Osteoblast (primary cell): ENCODE data around the gene ADK. TPM values are rescaled to one million over a fixed set of nuclear protein-coding genes. Genes with fewer than 3 reads are reported as not detected.
A peak's percentile ranks its signal among the peaks of the same experiment; 100 is the strongest.

Experiments used
- DNase-seq: peaks from one replicate; pipeline ENCODE4 v3.0.0; 2011; ENCODE audit warnings: low spot score, mixed read lengths; ENCODE audit not compliant: insufficient read length; ENCODE audit errors: missing footprints
- H2AFZ ChIP-seq: 2 replicates; pipeline ENCODE4 v1.6.0; 2011; ENCODE audit warnings: mild to moderate bottlenecking, low read length
- H3K27ac ChIP-seq: 2 replicates; pipeline ENCODE4 v1.5.1; 2011; ENCODE audit warnings: mild to moderate bottlenecking, low read depth, low read length, moderate library complexity
- H3K27me3 ChIP-seq: 2 replicates; pipeline ENCODE4 v1.6.0; 2012; ENCODE audit warnings: mild to moderate bottlenecking, control low read depth, inconsistent platforms, low read length, moderate library complexity; ENCODE audit not compliant: insufficient read depth
- H3K36me3 ChIP-seq: 2 replicates; pipeline ENCODE4 v1.5.1; 2011; ENCODE audit warnings: mild to moderate bottlenecking, low read length, control low read depth, moderate library complexity; ENCODE audit not compliant: insufficient read depth
- H3K4me1 ChIP-seq: 2 replicates; pipeline ENCODE4 v1.5.1; 2011; ENCODE audit warnings: mild to moderate bottlenecking, low read length, control low read depth, moderate library complexity; ENCODE audit not compliant: insufficient read depth
- H3K4me2 ChIP-seq: 2 replicates; pipeline ENCODE4 v1.6.0; 2011; ENCODE audit warnings: mild to moderate bottlenecking, low read length; ENCODE audit not compliant: insufficient read depth
- H3K4me3 ChIP-seq: fragments of 200-600 bp; sonication (generic); 3 replicates; pipeline ENCODE4 v1.5.1; 2012; ENCODE audit warnings: mild to moderate bottlenecking, low read length, inconsistent platforms; ENCODE audit not compliant: insufficient read depth
- H3K79me2 ChIP-seq: 2 replicates; pipeline ENCODE4 v1.6.0; 2012; ENCODE audit warnings: mild to moderate bottlenecking, low read length, control low read depth, inconsistent platforms; ENCODE audit not compliant: insufficient read depth
- H3K9me3 ChIP-seq: 2 replicates; pipeline ENCODE4 v1.5.1; 2011; ENCODE audit warnings: low read depth, low read length, control low read depth
- H4K20me1 ChIP-seq: 2 replicates; pipeline ENCODE4 v1.6.0; 2012; ENCODE audit warnings: mild to moderate bottlenecking, low read length, control low read depth; ENCODE audit not compliant: insufficient read depth
- CTCF ChIP-seq: IDR thresholded peaks from 2 replicates; pipeline ENCODE4 v1.5.1; 2011; ENCODE audit warnings: mild to moderate bottlenecking, low read depth, low read length, moderate library complexity; ENCODE audit errors: extremely low read depth
- total RNA-seq: library from RNA; depleted of rRNA; stranded (reverse); fragments of >200 nt; gene quantifications from 2 replicates; pipeline ENCODE4 v1.2.3, GENCODE V29; 2012

Gene ADK
- total RNA-seq, 1 donor = 34.0 TPM

GRCh38 chr10:74150204-74150989 is 624 bp upstream of the ADK start, which contains the start of gene AP3M1:
Gene AP3M1 (minus strand): TSS chr10:74150828. CDS start chr10:74138379, 12,449 bp downstream.
- H3K4me3 ChIP-seq = peak within 1 kb of the TSS; percentile 98
- H4K20me1 ChIP-seq = peaks cover 23% of the 10 kb centered on the region
- peak within 1 kb of the TSS; percentile 99 for H3K27ac ChIP-seq
- no peaks in the 10 kb centered on the region for H3K27me3 ChIP-seq
- no peaks in the 10 kb centered on the region for H3K9me3 ChIP-seq
- H3K4me2 ChIP-seq = peak within 1 kb of the TSS; percentile 92
- H3K36me3 ChIP-seq = no peaks in the 10 kb centered on the region
- H3K4me1 ChIP-seq = peaks cover 23% of the 10 kb centered on the region
- H2AFZ ChIP-seq = peak within 1 kb of the TSS; percentile 96
- DNase-seq = peak; percentile 94
- peaks cover 56% of the 10 kb centered on the region for H3K79me2 ChIP-seq
- TF ChIP-seq CTCF = no peak

GRCh38 chr10:74151879-74152722 is 1.1 kb downstream of the ADK start:
- no peak for DNase-seq
- peak overlapping the region; percentile 99 for H3K27ac ChIP-seq
- no peaks in the 10 kb centered on the region for H3K9me3 ChIP-seq
- TF ChIP-seq CTCF = no peak
- peak overlapping the region; percentile 98 for H3K4me3 ChIP-seq
- H3K4me2 ChIP-seq = peak overlapping the region; percentile 92
- peaks cover 12% of the 10 kb centered on the region for H4K20me1 ChIP-seq
- H3K4me1 ChIP-seq = peaks cover 14% of the 10 kb centered on the region
- H2AFZ ChIP-seq = peak overlapping the region; percentile 96
- no peaks in the 10 kb centered on the region for H3K36me3 ChIP-seq
- H3K27me3 ChIP-seq = no peaks in the 10 kb centered on the region
- peaks cover 43% of the 10 kb centered on the region for H3K79me2 ChIP-seq

GRCh38 chr10:74153123-74153522 is 2.1 kb downstream of the ADK start:
- TF ChIP-seq CTCF = peak; percentile 64
- Histone ChIP-seq H2AFZ (no peak overlapping the region), H3K4me3 (no peak overlapping the region), H3K27ac (no peak overlapping the region), H3K4me1 (peaks cover 14% of the 10 kb centered on the region), H3K27me3 (no peaks in the 10 kb centered on the region), H3K9me3 (no peaks in the 10 kb centered on the region), H3K4me2 (peak overlapping the region; percentile 13), H3K79me2 (peaks cover 34% of the 10 kb centered on the region), H3K36me3 (no peaks in the 10 kb centered on the region), H4K20me1 (peaks cover 10% of the 10 kb centered on the region)
- no peak for DNase-seq

- no peaks in the 10 kb centered on the region for H3K36me3 ChIP-seq
- no peak for TF ChIP-seq CTCF
- H3K4me2 ChIP-seq = no peak overlapping the region
- peaks cover 28% of the 10 kb centered on the region for H3K79me2 ChIP-seq
- H2AFZ ChIP-seq = no peak overlapping the region
- no peak overlapping the region for H3K27ac ChIP-seq
- no peaks in the 10 kb centered on the region for H3K27me3 ChIP-seq
- H4K20me1 ChIP-seq = peaks cover 5% of the 10 kb centered on the region
- no peak overlapping the region for H3K4me3 ChIP-seq
- peak; percentile 59 for DNase-seq
- H3K9me3 ChIP-seq = no peaks in the 10 kb centered on the region
- peaks cover 14% of the 10 kb centered on the region for H3K4me1 ChIP-seq
These were observed 2.7 kb downstream of the ADK start for GRCh38 chr10:74153676-74154075.
